PFSK-1 (cell line): Measurements from ENCODE around the gene SHOC1. TPM values are rescaled to one million over a fixed set of nuclear protein-coding genes. Genes with fewer than 3 reads are reported as not detected.

Experiments used
- FOXP2 ChIP-seq: optimal IDR thresholded peaks from 2 replicates; pipeline ENCODE3; 2011; ENCODE audit warnings: borderline replicate concordance, control low read depth, inconsistent platforms; ENCODE audit not compliant: insufficient read depth; ENCODE audit errors: extremely low read length, extremely low read depth
- POLR2AphosphoS5 ChIP-seq: IDR thresholded peaks from 2 replicates; pipeline ENCODE4 v1.6.1; 2012; ENCODE audit warnings: low read depth, mild to moderate bottlenecking, control low read depth, low read length, moderate library complexity
- REST ChIP-seq, 2 experiments: IDR thresholded peaks; 2 replicates each; pipeline versions ENCODE4 v1.6.1 to v1.8.0; 2011 to 2012; ENCODE audit warnings: low read depth in 2 of 2, low read length in 2 of 2, control low read depth in 1 of 2, inconsistent platforms in 1 of 2, mild to moderate bottlenecking in 1 of 2, moderate library complexity in 1 of 2; ENCODE audit not compliant: insufficient read depth in 1 of 2
- SIN3A ChIP-seq: IDR thresholded peaks from 2 replicates; pipeline ENCODE4 v1.6.1; 2012; ENCODE audit warnings: mild to moderate bottlenecking, low read length, moderate library complexity, borderline replicate concordance; ENCODE audit not compliant: insufficient read depth
- TAF1 ChIP-seq: IDR thresholded peaks from 2 replicates; pipeline ENCODE4 v1.6.1; 2012; ENCODE audit warnings: low read length, control low read depth, borderline replicate concordance; ENCODE audit not compliant: insufficient read depth
- polyA plus RNA-seq: library from polyadenylated mRNA; unstranded; fragments of >200 nt; gene quantifications from one replicate; pipeline ENCODE4 v1.2.1, GENCODE V29; 2012; ENCODE audit warnings: low read depth, missing spikeins; ENCODE audit not compliant: insufficient read length

The SHOC1 gene
- polyA plus RNA-seq: not detected

DNA sequence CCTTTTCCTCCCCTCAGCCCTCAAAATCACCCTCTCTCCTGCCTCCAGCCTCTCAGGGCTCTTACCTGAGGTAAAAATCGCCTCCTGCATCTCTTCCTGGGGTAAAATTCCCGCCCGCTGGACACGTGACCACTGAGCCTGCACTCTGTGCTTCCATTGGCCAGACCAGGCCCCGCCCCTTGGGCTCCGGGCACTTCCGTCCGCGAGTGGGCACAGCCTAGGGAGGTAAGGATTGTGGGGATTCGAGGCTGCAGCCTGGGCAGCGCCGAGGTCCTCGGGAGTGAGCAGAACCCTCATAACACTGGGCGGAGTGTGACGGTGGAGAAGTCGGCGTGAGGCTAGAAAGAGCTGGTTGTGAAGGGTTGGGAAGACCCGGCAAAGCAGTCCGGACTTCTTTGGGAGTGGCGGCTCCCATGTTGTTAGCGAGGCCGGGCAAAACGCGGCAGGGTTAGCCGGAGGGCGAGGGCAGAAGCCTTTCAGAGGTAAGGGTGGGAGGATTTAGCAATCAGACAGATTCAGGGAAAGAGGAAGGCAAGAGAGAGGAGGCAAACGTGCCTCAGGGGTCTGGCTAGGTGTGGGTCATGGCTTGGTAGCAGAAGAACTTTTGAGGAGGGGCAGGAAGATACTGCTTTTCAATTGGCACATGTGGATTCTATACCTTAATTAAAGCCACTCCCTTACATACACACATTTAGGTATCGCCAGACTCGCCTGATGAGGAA lies at the start of gene SHOC1:
TSS of gene SHOC1 (minus strand) at position 103 of the 722 bp plus-strand sequence. CDS start 3,519 bp downstream, outside the sequence.
- no peak for TF ChIP-seq REST (IDR thresholded peaks at IDR 0.05; ENCODE audit: insufficient read depth in 1 of 2, low read depth in 2 of 2, low read length in 2 of 2)
- no peak for TF ChIP-seq FOXP2
- TF ChIP-seq POLR2AphosphoS5: no peak
- no peak for TF ChIP-seq SIN3A
- no peak for TF ChIP-seq TAF1

GRCh38 chr9:111843971-111844370 lies 49.2 kb upstream of the SHOC1 start:
- no peak for TF ChIP-seq POLR2AphosphoS5
- TF ChIP-seq REST (IDR thresholded peaks at IDR 0.05; ENCODE audit: insufficient read depth in 1 of 2, low read depth in 2 of 2, low read length in 2 of 2): no peak
- TF ChIP-seq FOXP2: no peak
- TF ChIP-seq TAF1: no peak
- no peak for TF ChIP-seq SIN3A

- TF ChIP-seq POLR2AphosphoS5 (no peak), TAF1 (no peak), REST (IDR thresholded peaks at IDR 0.05; ENCODE audit: insufficient read depth in 1 of 2, low read depth in 2 of 2, low read length in 2 of 2) (no peak), SIN3A (no peak), FOXP2 (no peak)
These were observed 47.6 kb upstream of the SHOC1 start for GRCh38 chr9:111842313-111842712.

DNA sequence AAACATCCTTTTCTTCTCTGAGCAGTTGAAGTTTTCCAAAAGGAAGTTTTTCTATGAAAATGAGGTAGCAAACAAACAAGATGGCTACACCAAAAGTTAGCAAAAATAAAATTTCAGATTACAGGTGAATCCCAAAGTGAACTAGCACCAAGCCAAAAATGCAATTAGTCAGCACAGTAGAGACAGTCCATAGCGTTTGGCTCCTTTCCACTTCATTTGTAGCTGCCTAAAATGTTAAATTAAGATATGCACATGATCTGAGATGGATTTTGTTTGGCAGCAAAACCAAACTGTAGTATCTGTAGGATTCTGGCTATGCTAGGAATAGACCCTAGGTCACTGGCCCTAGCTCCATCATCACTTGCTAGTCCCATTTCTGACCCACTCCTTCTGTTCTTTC lies 45.7 kb upstream of the SHOC1 start:
- TF ChIP-seq FOXP2 (no peak), TAF1 (no peak), POLR2AphosphoS5 (no peak), REST (IDR thresholded peaks at IDR 0.05; ENCODE audit: insufficient read depth in 1 of 2, low read depth in 2 of 2, low read length in 2 of 2) (no peak), SIN3A (no peak)
